ENCODE measurements around the gene PLA2G4F. TPM values are rescaled to one million over a fixed set of nuclear protein-coding genes. Genes with fewer than 3 reads are reported as not detected.

Gene PLA2G4F
- total RNA-seq, 1 experiment from 2014 or later: not detected

- no peaks in the 10 kb centered on the region for H3K36me3 ChIP-seq (ENCODE audit: insufficient read depth, low read length)
- no peaks in the 10 kb centered on the region for H3K79me2 ChIP-seq (ENCODE audit: low read length)
- DNase-seq: no peak
- no peaks in the 10 kb centered on the region for H3K27me3 ChIP-seq (ENCODE audit: low read length)
- H2AFZ ChIP-seq (ENCODE audit: low read length): no peak overlapping the region
- H3K27ac ChIP-seq (ENCODE audit: low read length): no peak overlapping the region
- no peak overlapping the region for H3K4me3 ChIP-seq (ENCODE audit: low read length)
- H3K9me3 ChIP-seq (ENCODE audit: low read length): no peaks in the 10 kb centered on the region
- H3K4me2 ChIP-seq (ENCODE audit: low read depth, low read length, poor library complexity, severe bottlenecking): no peak overlapping the region
- H3K9ac ChIP-seq (ENCODE audit: low read length): no peak overlapping the region
- H3K4me1 ChIP-seq (ENCODE audit: low read length): no peaks in the 10 kb centered on the region
- H4K20me1 ChIP-seq (ENCODE audit: insufficient read depth, low read depth, low read length): no peaks in the 10 kb centered on the region
- H3K9me2 ChIP-seq (replicated peaks; ENCODE audit: insufficient read depth, low read length): no peaks in the 10 kb centered on the region
These were observed 6.8 kb downstream of the PLA2G4F start for GRCh38 chr15:42149493-42150218.

DNA sequence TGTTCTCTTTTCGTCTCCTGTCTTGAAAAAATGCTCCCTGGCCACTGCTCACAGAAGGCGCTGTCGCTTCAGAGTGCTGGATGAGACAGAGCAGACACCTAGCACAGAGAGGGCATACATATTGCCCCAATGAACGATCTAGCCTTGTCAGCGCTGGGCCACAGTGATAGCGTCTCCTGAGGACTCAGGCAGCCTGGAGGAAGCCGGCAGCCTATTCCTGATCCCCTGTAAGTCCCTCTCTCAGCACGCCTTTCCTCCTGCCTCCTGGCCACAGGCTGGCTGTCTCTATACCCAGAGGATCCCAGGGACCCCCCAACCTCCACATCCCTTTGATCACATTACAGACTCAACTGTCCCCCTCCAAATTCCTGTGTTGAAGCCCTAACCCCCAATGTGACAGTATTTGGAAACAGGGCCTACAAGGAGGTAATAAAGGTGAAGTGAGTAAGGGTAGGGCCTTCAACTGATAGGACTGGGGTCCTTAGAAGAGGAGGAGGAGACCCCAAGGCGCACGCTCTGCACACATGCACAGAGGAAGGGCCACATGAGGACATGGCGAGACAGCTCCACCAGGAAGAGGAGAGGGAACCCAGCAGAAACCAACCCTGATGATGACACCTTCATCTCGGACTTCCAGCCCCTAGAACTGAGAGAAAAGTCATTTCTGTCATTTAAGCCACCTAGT lies 7.5 kb downstream of the PLA2G4F start:
- H4K20me1 ChIP-seq (ENCODE audit: insufficient read depth, low read depth, low read length): no peaks in the 10 kb centered on the region
- H3K9ac ChIP-seq (ENCODE audit: low read length): no peak overlapping the region
- no peak overlapping the region for H3K4me3 ChIP-seq (ENCODE audit: low read length)
- H3K79me2 ChIP-seq (ENCODE audit: low read length): no peaks in the 10 kb centered on the region
- H3K4me2 ChIP-seq (ENCODE audit: low read depth, low read length, poor library complexity, severe bottlenecking): no peak overlapping the region
- H3K27me3 ChIP-seq (ENCODE audit: low read length): no peaks in the 10 kb centered on the region
- no peaks in the 10 kb centered on the region for H3K9me2 ChIP-seq (replicated peaks; ENCODE audit: insufficient read depth, low read length)
- H3K36me3 ChIP-seq (ENCODE audit: insufficient read depth, low read length): no peaks in the 10 kb centered on the region
- no peak for DNase-seq
- H3K27ac ChIP-seq (ENCODE audit: low read length): no peak overlapping the region
- no peaks in the 10 kb centered on the region for H3K4me1 ChIP-seq (ENCODE audit: low read length)
- no peaks in the 10 kb centered on the region for H3K9me3 ChIP-seq (ENCODE audit: low read length)
- H2AFZ ChIP-seq (ENCODE audit: low read length): no peak overlapping the region

GRCh38 chr15:42147431-42147735 lies 9.1 kb downstream of the PLA2G4F start:
- Histone ChIP-seq H3K9me2 (replicated peaks; ENCODE audit: insufficient read depth, low read length) (no peaks in the 10 kb centered on the region), H3K27ac (ENCODE audit: low read length) (no peak overlapping the region), H2AFZ (ENCODE audit: low read length) (no peak overlapping the region), H3K79me2 (ENCODE audit: low read length) (no peaks in the 10 kb centered on the region), H3K9me3 (ENCODE audit: low read length) (no peaks in the 10 kb centered on the region), H3K4me1 (ENCODE audit: low read length) (no peaks in the 10 kb centered on the region), H4K20me1 (ENCODE audit: insufficient read depth, low read depth, low read length) (no peaks in the 10 kb centered on the region), H3K9ac (ENCODE audit: low read length) (no peak overlapping the region), H3K4me3 (ENCODE audit: low read length) (no peak overlapping the region), H3K4me2 (ENCODE audit: low read depth, low read length, poor library complexity, severe bottlenecking) (no peak overlapping the region), H3K36me3 (ENCODE audit: insufficient read depth, low read length) (no peaks in the 10 kb centered on the region), H3K27me3 (ENCODE audit: low read length) (no peaks in the 10 kb centered on the region)
- no peak for DNase-seq

- DNase-seq: no peak
- H3K27ac ChIP-seq (ENCODE audit: low read length): no peak overlapping the region
- no peak overlapping the region for H2AFZ ChIP-seq (ENCODE audit: low read length)
- H3K4me2 ChIP-seq (ENCODE audit: low read depth, low read length, poor library complexity, severe bottlenecking): no peak overlapping the region
- H3K9me3 ChIP-seq (ENCODE audit: low read length): no peaks in the 10 kb centered on the region
- H3K9ac ChIP-seq (ENCODE audit: low read length): no peak overlapping the region
- no peaks in the 10 kb centered on the region for H3K27me3 ChIP-seq (ENCODE audit: low read length)
- H3K4me1 ChIP-seq (ENCODE audit: low read length): no peaks in the 10 kb centered on the region
- H3K36me3 ChIP-seq (ENCODE audit: insufficient read depth, low read length): no peaks in the 10 kb centered on the region
- no peaks in the 10 kb centered on the region for H3K79me2 ChIP-seq (ENCODE audit: low read length)
- H3K4me3 ChIP-seq (ENCODE audit: low read length): no peak overlapping the region
- no peaks in the 10 kb centered on the region for H3K9me2 ChIP-seq (replicated peaks; ENCODE audit: insufficient read depth, low read length)
- H4K20me1 ChIP-seq (ENCODE audit: insufficient read depth, low read depth, low read length): no peaks in the 10 kb centered on the region
These were observed 9.6 kb downstream of the PLA2G4F start for GRCh38 chr15:42146551-42147430.

DNA sequence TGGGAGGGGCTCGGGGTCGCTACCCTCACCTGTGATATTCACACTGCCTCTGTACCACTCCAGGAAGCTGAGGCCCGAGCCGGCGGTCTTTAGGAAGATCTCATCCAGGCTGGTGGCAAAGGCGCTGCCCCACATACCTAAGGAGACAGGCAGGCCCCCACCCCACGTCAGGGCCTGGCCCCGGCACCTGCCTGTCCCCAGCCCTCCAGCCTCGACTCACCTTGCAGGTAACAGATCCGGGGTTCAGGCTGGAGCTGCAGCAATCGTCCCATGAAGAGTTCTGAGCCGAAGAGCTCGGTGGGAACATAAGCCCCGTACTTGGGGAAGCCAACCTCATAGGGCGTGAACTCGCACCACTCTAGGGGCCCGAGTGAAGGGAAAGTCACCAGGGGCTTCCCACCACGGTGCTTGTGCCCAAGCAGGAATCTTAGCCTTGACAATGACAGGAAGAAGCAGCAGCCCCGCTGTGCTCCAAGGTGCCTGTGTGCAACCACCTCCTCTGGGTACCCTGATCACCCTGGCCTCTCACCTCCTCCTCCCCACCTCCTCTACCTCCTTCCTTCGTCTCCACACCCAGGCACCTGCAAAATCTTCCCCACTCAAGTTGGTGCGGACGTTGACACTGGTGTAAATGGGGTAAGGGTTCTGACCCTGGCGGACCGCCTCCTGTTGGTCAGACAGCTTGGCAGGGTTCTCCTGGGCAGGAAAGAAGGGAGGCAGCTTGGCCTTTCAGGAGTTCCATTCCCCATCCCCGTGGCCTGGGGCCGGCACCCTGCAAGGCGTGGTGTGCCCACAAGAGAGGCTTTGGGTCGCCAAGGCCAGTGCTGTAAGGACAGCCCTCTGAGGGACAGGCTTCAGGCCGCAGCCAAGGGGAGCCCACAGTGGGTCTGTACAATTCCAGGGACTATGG lies 10.6 kb downstream of the PLA2G4F start:
- no peak overlapping the region for H3K4me2 ChIP-seq (ENCODE audit: low read depth, low read length, poor library complexity, severe bottlenecking)
- H3K27me3 ChIP-seq (ENCODE audit: low read length): no peaks in the 10 kb centered on the region
- no peak for DNase-seq
- no peak overlapping the region for H3K27ac ChIP-seq (ENCODE audit: low read length)
- no peak overlapping the region for H3K4me3 ChIP-seq (ENCODE audit: low read length)
- H3K9me3 ChIP-seq (ENCODE audit: low read length): no peaks in the 10 kb centered on the region
- no peak overlapping the region for H3K9ac ChIP-seq (ENCODE audit: low read length)
- no peak overlapping the region for H2AFZ ChIP-seq (ENCODE audit: low read length)
- no peaks in the 10 kb centered on the region for H3K4me1 ChIP-seq (ENCODE audit: low read length)
- H3K79me2 ChIP-seq (ENCODE audit: low read length): no peaks in the 10 kb centered on the region
- no peaks in the 10 kb centered on the region for H4K20me1 ChIP-seq (ENCODE audit: insufficient read depth, low read depth, low read length)
- no peaks in the 10 kb centered on the region for H3K9me2 ChIP-seq (replicated peaks; ENCODE audit: insufficient read depth, low read length)
- H3K36me3 ChIP-seq (ENCODE audit: insufficient read depth, low read length): no peaks in the 10 kb centered on the region

DNA sequence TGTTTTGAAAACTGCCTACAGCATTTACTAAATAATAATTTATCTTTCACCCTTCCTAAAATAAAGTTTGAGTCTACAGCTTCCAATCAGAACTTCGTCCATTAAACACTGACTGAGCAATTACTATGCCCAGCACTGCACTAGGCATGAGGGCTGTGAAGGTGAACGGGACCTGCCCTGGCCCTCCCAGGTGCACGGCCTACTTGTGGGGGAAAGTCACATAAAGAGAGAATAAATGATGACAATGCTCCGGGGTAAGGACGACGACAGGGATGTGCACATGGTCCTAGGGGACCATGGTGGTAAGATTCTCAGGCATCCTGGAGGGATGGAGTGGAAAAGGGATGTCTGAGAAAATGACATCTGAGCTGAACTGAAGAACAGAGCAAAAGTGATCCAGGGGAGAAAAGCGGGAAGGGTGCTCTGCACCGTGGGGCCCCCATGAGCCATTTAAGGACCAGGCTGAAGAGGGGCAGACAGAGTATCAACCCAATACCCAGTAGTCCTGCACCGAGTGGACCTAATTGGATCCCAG lies 11.5 kb downstream of the PLA2G4F start:
- Histone ChIP-seq H3K4me1 (ENCODE audit: low read length) (no peaks in the 10 kb centered on the region), H3K9ac (ENCODE audit: low read length) (no peak overlapping the region), H3K4me3 (ENCODE audit: low read length) (no peak overlapping the region), H3K9me2 (replicated peaks; ENCODE audit: insufficient read depth, low read length) (no peaks in the 10 kb centered on the region), H3K27me3 (ENCODE audit: low read length) (no peaks in the 10 kb centered on the region), H3K79me2 (ENCODE audit: low read length) (no peaks in the 10 kb centered on the region), H3K4me2 (ENCODE audit: low read depth, low read length, poor library complexity, severe bottlenecking) (no peak overlapping the region), H4K20me1 (ENCODE audit: insufficient read depth, low read depth, low read length) (no peaks in the 10 kb centered on the region), H3K36me3 (ENCODE audit: insufficient read depth, low read length) (no peaks in the 10 kb centered on the region), H3K9me3 (ENCODE audit: low read length) (no peaks in the 10 kb centered on the region), H2AFZ (ENCODE audit: low read length) (no peak overlapping the region), H3K27ac (ENCODE audit: low read length) (no peak overlapping the region)
- DNase-seq: no peak

- Histone ChIP-seq H3K9me2 (replicated peaks; ENCODE audit: insufficient read depth, low read length) (no peaks in the 10 kb centered on the region), H2AFZ (ENCODE audit: low read length) (no peak overlapping the region), H3K79me2 (ENCODE audit: low read length) (no peaks in the 10 kb centered on the region), H3K4me1 (ENCODE audit: low read length) (no peaks in the 10 kb centered on the region), H3K36me3 (ENCODE audit: insufficient read depth, low read length) (no peaks in the 10 kb centered on the region), H4K20me1 (ENCODE audit: insufficient read depth, low read depth, low read length) (no peaks in the 10 kb centered on the region), H3K9me3 (ENCODE audit: low read length) (no peaks in the 10 kb centered on the region), H3K4me2 (ENCODE audit: low read depth, low read length, poor library complexity, severe bottlenecking) (no peak overlapping the region), H3K9ac (ENCODE audit: low read length) (no peak overlapping the region), H3K27ac (ENCODE audit: low read length) (no peak overlapping the region), H3K27me3 (ENCODE audit: low read length) (no peaks in the 10 kb centered on the region), H3K4me3 (ENCODE audit: low read length) (no peak overlapping the region)
- DNase-seq: no peak
These were observed 12.4 kb downstream of the PLA2G4F start for GRCh38 chr15:42143866-42144625.

All from Karpas-422 (cell line).